SKM-1 (cell line): ENCODE data around the gene PRSS48.
A peak's percentile ranks its signal among the peaks of the same experiment; 100 is the strongest.
"Not testable (repeated sequence)": the region's sequence is repeated elsewhere in the genome, so short reads cannot be mapped to it uniquely, and the experiment has no call there.

Source experiments
- DNase-seq: peaks from one replicate; lab custom pipeline; 2025; ENCODE audit not compliant: unreplicated experiment; lab: John Stamatoyannopoulos, UW

PRSS48 gene

DNA sequence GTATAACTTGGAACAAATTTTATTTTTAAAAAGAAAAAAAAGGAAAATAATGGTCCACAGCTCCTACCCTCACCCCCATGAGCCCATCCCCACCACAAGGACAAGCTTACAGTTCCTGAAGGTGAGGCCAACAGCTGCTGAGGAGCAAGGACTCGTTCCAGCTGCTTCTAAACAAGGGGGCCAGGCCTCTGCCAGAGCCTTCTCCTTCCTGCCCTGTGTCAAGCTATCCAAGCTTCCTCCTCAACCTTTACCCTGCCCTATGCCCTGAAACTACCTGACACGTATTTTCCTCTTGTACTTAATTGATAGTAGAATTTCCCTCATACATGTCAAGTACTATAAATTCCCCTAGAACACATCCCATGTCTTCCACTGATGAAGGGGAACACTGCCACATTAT lies 39.7 kb downstream of the PRSS48 start:
- DNase-seq = no peak

DNA sequence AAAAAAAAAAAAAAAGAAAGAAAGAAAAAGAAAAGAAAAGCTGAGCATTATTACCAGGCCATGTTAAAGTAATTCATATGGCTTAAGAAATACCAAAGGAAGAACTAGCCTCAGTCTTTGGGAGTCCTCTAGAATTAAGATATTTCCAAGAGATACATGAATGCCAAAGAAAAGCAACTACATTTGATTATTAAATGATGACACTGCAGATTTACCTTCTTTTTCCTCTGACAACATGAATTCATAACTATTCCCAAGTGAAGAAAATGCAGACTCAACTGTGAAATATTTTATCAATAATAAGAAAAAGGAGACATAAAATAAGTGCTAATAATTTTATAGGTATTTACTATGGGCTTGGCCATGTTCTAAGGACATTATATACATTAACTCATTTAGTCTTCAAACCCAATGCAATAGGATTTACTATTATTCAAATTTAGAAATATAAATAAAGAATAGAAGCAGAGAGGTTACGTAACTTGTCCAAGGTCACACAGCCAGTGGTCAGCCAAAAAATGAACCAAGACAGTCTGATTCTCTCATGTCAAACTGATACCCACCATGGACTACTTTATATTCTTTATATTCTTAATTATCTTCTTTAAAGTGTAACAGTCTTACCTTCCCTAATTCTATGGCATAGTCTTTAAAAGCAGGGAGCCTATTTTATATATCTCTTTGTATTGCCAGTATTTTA lies 41.5 kb downstream of the PRSS48 start:
- no peak for DNase-seq

DNA sequence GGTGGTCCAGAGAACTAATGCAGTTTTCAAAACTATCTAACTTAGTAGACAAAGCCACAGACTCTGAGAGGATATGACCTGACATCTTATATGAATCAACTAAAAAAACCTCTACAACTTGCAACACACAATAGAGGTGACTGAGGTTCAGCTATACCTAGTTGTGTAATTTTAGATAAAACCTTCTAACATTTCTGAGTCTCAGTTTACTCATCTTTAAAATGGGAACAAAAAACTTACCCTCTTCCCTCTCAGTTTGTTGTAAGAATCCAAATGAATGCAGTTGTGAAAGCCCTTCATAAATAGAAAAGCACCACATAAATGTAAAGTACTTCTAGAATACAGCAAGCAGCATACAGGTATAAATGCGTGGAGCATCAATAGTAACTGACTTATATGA lies 42.5 kb downstream of the PRSS48 start:
- no peak for DNase-seq

DNA sequence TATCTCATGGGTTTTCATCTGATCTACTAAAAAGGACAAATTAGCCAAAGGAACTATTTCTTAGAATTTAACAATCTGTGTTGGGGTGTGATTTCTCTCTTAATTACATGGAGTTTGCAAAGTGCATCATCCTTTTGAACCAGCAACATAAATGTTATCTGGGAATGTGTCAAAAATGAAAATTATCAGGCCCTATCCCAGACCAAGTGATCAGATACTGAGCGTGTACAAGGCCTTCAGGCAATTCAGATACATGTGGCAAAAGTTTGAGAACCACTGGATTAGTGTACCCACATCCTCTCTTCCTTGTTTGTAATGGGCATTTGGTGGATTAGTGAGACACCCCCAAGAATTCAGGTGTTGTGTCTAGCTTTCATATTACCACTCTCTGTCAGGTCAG lies 44.6 kb downstream of the PRSS48 start:
- DNase-seq = no peak

DNA sequence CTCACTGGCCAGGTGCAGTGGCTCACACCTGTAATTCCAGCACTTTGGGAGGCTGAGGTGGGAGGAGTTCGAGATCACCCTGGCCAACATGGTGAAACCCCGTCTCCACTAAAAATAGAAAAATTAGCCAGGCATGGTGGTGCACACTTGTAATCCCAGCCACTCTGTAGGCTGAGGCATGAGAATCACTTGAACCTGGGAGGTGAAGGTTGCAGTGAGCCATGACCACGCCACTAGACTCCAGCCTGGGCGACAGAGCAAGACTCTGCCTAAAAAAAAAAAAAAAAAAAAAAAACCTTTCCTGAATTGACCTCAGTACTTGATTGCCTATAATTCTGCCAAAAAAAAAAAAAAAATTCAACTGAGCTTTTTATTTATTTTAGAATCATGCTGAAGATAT lies 45.2 kb downstream of the PRSS48 start:
- not testable (repeated sequence) for DNase-seq

DNA sequence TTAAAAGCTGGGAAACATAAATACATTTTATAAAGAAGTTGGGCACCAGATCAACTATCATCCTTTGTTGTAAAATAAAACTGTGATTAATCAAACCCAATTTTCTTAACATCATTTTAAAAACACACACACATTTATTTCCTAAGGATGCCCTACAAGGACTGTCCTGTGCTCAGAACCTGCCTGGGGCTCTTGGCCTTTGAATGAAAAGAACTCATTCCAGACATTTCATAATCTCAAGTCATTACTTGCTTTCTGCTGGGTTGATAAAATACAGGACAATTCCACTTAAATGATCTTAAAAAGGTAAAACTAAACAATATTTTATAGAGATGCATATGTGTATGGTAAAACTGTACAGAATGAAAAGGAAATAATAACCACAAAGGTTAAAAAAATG lies 45.6 kb downstream of the PRSS48 start:
- DNase-seq = no peak

DNA sequence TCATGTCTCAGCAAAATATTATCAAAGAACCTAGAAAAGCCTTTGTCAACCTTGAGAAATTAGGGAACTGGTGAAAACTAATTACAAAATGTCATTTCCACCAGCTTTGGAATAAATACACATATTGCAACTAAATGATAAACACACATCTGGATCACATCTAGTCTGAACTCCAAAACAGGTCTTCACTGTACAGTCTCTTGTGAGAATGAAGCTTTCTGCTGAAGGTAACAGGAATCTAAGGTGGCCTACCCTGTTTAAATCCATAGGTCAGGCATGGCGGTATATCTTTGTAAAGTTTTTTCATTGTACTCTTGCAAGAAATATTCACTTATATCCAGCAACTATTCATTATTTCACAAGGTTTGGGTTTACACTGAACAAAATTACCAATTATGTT lies 46.7 kb downstream of the PRSS48 start:
- no peak for DNase-seq

DNA sequence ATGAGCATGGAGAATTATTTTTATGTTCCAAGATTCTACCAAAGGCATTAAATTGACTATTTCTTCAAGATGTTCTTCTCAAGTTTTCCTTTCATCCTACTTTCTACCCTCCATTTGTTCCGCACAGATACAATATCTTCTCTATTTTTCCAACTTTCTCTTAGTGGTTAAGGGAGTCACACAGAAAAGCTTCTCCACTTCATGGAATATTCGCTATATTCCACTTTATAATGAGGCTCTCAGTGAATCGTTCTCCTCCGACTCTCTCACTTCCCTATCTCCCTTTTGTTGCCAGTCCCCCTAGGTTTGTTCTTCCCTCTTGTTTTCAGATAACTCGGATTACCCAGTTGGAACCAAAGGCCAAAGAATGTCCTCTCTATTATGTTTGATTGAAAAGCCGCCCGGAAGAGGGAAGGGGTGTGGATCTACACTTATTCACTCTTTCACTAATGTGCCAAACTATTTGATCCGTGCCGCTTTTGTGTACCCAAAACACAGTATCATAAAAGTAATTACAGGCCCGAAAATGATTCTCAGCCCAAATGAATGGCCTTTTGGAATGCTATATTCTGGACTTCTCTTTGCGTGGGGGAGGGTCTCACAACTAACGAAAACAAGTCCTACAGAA lies 47.3 kb downstream of the PRSS48 start:
- DNase-seq = peak; percentile 9

DNA sequence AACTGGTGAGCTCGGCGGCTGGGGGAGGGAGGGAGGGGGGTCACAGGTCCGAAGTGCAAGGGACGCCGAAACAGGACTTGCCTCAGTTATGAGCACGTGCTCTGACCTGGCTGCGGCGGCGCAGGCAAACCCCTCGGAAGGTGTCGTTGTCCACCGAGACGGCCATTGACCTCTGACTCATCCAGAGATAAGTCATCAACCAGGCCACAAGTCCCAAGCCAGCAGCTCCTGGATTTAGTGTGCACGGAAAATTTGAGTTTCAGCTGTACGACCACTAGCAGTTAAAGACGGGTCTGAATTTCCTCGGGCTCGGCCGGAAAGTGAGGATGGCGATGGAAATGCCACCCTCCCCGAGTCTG lies 47.8 kb downstream of the PRSS48 start:
- DNase-seq = no peak

DNA sequence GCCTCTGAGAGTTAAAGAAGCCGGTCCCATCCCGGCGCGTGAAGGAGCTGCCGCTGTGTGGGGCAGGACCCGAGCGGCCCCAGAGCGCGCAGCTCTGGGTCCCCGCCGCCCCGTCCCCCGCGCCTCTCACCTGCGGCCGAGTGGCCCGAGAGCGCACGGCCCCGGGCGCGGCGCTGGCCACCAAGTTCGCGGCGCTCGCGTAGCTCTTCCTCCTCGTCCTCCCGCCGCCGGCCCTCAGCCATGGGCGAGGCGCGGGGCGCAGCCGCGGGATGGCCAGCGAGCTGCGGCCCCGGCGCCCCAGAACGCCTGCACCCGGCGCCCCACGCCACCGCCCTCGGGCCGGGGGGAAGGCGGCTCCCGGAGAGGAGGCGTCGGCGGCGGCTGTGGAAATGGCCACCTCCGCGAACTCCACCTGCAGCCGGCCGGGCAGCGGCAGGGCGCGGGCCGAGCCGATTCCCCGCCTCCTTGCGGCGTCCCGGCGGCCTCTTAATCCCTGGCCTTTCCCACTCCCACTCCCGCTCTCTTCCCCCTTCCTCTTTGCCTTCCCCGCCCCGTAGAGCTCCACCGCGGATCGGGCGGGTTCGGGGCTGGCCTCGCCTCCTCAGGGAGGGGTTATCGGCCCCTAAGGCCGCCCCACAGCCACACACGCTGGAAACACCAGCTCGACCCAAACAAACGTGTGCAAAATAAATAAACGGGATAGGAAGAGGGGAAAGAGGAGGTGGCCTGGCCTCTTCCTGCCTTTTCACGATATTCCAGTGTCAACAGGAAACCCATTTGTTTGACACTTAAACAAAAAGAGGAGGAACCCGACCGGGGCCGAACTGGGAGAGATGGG lies 48.4 kb downstream of the PRSS48 start, which contains the start of gene SH3D19:
Gene SH3D19, minus strand, starts transcription at position 495 of the 838 bp plus-strand sequence. Its CDS starts 253 bp downstream, at position 242.
- peak; percentile 45 for DNase-seq

DNA sequence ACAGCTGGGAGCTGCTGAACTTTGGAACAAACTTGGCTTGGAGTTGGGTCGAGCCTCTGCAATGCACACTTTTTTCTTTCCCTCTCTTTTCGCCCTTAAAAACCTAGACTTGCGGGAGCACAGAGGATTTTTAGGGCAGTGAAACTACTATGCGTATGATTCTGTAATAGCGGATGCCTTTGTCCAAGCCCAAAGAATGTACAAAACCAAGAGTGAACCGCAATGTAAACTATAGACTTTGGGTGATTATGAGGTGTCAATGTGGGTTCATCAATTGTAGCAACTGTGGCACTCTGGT lies 48.9 kb downstream of the PRSS48 start:
- DNase-seq = no peak

DNA sequence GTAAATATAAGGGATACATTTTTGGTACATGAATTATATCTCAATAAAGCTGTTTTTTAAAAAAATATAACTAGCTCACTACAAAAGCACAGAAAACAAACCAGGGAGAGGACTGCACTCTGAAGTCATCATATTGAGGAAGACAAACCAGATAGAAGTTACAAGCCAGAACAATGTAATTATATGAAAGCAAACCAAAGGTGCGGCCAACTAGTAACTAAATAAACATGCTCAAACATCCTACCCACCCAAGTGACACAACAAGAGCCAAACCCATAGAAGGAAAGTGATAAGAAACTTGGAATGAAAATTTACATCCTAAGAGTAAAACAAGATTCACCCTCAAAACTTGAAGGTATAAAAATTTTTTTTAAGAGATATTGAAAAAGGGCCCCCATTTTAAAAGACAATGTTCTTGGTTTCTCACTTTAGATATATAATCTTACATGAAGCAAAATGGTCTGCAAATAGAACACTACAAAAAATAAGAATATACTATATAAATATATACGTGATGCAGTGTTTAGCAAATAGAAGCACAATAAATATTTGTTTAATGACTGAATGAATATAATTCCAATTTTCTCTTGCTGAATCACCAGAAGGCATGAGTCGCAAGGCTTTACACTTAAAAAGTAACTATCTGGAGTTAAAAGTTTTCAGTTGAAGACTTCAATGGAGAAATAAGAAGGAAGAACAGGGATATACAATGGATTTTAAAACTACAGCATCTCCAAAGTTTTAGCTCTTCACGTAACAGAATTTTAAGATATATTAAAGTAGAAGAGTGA lies 52.5 kb downstream of the PRSS48 start:
- DNase-seq = no peak

DNA sequence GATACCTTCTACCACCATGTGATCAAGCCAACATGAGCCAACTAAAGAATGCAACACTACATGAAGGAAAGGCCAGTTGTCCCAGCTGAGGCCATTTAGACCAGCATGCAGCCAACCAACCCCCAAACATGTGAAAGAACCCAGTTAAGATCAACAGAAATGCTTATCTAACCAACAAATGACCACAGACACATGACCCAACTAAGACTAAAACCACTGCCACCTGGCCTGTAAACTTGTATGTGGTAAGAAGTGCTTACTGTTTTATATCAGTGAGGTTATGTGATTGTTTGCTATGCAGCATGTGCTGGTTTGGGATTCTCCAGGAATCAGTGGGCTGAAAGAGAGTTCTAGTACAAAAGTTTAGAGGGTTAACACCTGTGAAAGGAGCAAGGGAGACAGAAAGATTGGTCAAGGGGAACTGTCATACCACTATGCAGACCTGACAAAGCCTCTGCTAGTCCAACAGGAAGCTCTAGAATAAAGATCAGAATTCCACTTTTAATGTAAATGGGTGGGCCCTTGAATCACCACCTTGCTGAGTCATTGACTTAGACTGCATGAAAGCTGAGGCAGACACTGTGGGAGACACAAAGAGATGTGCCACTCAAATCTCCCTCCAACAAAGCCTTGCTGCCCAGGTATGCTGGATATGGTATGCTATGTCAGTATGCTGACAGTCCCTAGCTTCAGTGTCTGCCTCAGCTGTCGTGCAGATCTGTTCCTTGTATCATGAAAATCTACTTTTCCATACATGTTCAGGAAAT lies 54.5 kb downstream of the PRSS48 start:
- no peak for DNase-seq

DNA sequence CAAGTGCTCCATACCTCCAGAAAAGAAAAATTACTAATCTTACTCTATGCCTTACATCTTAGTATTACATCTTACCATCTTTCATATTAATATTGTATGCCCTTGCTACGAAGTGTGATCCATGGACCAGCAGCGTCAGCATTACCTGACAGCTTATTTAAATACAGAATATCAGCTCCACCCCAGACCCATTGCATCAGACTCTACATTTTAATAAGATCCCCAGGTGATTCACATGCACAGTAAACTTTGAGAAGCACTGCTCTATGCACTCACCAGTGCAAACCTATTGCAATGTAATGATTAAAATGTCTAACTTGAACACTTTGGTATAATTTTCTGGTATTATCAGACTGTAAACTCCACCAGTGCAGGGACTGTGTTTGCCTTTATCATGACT lies 62.5 kb downstream of the PRSS48 start:
- DNase-seq = no peak

DNA sequence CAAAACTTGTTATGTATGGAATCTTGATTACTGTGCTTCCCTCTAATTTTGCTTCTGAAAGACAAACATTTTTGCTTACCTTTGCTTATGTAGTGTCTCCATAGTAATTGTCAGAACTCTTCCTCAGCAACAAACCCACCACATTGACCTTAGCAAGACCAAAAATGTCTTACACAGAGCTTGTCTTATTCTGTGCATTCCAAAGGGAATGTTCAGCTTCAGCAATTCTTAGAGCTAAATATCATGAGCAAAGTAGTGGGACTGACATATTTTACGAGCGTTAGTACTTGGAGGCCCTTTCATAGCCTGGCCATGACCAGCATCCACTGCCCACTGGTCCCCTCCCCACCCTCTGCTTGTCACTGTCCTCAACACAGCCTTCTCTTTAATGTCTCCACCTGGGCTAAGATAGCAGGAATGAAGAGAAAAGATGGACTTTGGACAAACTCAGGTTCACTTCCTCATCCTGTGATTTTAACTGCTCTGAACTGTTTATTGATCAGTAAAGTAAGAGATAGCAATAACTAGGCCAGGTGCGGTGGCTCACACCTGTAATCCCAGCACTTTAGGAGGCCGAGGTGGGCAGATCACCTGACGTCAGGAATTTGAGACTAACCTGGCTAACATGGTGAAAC lies 63.9 kb downstream of the PRSS48 start:
- DNase-seq = no peak
